HepG2 (cell line): ENCODE data around the gene ZNF444. TPM values are rescaled to one million over a fixed set of nuclear protein-coding genes. Genes with fewer than 3 reads are reported as not detected.
A peak's percentile ranks its signal among the peaks of the same experiment; 100 is the strongest.

ENCODE experiments used
- POLR2AphosphoS2 ChIP-seq: IDR thresholded peaks from 2 replicates; pipeline ENCODE4 v1.6.1; 2011; ENCODE audit warnings: low read depth, low read length, improper control_type of control experiment
- REPIN1 ChIP-seq: sonication (generic); formaldehyde crosslinking; IDR thresholded peaks from 2 replicates; pipeline ENCODE4 v1.8.0; 2022; ENCODE audit warnings: missing genetic modification reagents, low read depth, mild to moderate bottlenecking, borderline replicate concordance
- RXRB ChIP-seq: IDR thresholded peaks from 2 replicates; pipeline ENCODE4 v1.6.1; 2016; ENCODE audit warnings: borderline replicate concordance, missing genetic modification reagents, missing compliant biosample characterization
- ZNF773 ChIP-seq: sonication (generic); formaldehyde crosslinking; IDR thresholded peaks from 2 replicates; pipeline ENCODE4 v1.4.0; 2020; ENCODE audit warnings: missing genetic modification reagents, borderline replicate concordance
- ZSCAN25 ChIP-seq: sonication (generic); formaldehyde crosslinking; IDR thresholded peaks from 2 replicates; pipeline ENCODE4 v1.8.0; 2022; ENCODE audit warnings: mild to moderate bottlenecking, missing genetic modification reagents
- polyA plus RNA-seq, 8 experiments: library from polyadenylated mRNA; depleted of rRNA in 3 of 8; stranded (reverse) in 7 of 8; unstranded in 1 of 8; fragments of >200 nt; fragmentation: Illumina TruSeq in 4 of 8; extraction: Trizol in 4 of 8; gene quantifications; 2 replicates each; pipeline versions ENCODE4 v1.2.1 to v1.2.3, GENCODE V29; 2011 to 2016; ENCODE audit warnings: low read depth in 4 of 8, missing spikeins in 1 of 8, mixed read lengths in 1 of 8; ENCODE audit not compliant: insufficient read depth in 1 of 8
- total RNA-seq, 5 experiments: library from RNA; depleted of rRNA; stranded (reverse); fragments of >200 nt; fragmentation: Illumina TruSeq; extraction: Trizol; gene quantifications; 2 replicates each; pipeline ENCODE4 v1.2.3, GENCODE V29; 2016; ENCODE audit warnings: low read depth in 1 of 5
- TF ChIP-seq, protein P1 (sequence below): sonication (generic); formaldehyde crosslinking; IDR thresholded peaks from 2 replicates; pipeline ENCODE4 v1.5.0; 2020; ENCODE audit warnings: mild to moderate bottlenecking, missing genetic modification reagents, borderline replicate concordance
- TF ChIP-seq, protein P2 (sequence below), 2 experiments: fragments of 450-650 bp in 1 of 2; sonication (generic) in 1 of 2; formaldehyde crosslinking in 1 of 2; IDR thresholded peaks; 2 replicates each; pipeline versions ENCODE4 v1.6.1 to v1.8.0; 2016 to 2022; ENCODE audit warnings: antibody characterized with exemption in 1 of 2, mild to moderate bottlenecking in 1 of 2, missing genetic modification reagents in 1 of 2

ZNF444 gene
- total and polyA plus RNA-seq, 2 of the 13 experiments (the other 11 are each of a cell fraction or from before 2014, with no cell fraction given): 27.4 to 30.3 TPM

DNA sequence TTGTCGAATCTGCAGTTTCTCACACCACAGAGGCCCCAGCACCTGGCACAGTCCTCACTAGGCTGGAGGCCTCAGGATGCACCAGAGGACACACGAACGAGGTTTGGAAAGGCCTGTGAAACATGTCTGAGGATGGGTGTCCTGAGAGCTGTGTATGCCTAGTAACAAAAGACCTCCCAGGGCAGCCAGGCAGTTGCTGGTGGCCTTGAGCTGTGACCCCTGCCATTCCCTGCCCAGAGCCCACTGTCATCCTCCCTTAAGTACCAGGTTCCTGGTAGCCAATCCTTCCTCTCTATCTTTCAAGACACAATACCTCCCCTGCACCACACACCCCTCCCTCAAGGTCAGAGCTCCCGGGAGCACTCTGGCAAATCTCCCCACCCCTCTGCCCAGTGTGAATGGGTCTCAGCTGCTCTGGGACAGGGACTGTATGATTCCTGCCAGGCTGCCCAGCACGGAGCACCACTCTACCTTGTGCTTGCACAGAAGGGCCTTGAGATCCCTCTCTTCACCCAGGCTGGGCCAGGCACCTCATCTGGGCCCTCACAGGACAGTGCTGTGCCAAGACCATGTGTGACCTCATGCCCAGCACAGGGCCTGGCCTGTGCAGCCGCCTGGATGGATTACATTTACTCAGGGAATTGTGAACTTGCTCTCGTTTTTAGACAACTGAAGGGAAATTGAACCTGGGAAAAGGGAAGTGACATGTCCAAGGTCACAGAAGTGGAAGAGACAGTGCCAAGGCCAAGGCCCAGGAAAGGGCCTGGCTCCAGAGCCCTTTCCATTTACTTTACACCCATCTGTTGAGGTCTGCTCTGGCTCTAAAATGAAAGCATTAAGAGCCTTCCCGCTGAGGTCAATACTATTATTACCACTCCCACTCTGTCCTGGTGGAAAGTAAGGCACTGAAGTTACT is 22.2 kb upstream of the ZNF444 start (continued):
- TF ChIP-seq, protein P1, sequence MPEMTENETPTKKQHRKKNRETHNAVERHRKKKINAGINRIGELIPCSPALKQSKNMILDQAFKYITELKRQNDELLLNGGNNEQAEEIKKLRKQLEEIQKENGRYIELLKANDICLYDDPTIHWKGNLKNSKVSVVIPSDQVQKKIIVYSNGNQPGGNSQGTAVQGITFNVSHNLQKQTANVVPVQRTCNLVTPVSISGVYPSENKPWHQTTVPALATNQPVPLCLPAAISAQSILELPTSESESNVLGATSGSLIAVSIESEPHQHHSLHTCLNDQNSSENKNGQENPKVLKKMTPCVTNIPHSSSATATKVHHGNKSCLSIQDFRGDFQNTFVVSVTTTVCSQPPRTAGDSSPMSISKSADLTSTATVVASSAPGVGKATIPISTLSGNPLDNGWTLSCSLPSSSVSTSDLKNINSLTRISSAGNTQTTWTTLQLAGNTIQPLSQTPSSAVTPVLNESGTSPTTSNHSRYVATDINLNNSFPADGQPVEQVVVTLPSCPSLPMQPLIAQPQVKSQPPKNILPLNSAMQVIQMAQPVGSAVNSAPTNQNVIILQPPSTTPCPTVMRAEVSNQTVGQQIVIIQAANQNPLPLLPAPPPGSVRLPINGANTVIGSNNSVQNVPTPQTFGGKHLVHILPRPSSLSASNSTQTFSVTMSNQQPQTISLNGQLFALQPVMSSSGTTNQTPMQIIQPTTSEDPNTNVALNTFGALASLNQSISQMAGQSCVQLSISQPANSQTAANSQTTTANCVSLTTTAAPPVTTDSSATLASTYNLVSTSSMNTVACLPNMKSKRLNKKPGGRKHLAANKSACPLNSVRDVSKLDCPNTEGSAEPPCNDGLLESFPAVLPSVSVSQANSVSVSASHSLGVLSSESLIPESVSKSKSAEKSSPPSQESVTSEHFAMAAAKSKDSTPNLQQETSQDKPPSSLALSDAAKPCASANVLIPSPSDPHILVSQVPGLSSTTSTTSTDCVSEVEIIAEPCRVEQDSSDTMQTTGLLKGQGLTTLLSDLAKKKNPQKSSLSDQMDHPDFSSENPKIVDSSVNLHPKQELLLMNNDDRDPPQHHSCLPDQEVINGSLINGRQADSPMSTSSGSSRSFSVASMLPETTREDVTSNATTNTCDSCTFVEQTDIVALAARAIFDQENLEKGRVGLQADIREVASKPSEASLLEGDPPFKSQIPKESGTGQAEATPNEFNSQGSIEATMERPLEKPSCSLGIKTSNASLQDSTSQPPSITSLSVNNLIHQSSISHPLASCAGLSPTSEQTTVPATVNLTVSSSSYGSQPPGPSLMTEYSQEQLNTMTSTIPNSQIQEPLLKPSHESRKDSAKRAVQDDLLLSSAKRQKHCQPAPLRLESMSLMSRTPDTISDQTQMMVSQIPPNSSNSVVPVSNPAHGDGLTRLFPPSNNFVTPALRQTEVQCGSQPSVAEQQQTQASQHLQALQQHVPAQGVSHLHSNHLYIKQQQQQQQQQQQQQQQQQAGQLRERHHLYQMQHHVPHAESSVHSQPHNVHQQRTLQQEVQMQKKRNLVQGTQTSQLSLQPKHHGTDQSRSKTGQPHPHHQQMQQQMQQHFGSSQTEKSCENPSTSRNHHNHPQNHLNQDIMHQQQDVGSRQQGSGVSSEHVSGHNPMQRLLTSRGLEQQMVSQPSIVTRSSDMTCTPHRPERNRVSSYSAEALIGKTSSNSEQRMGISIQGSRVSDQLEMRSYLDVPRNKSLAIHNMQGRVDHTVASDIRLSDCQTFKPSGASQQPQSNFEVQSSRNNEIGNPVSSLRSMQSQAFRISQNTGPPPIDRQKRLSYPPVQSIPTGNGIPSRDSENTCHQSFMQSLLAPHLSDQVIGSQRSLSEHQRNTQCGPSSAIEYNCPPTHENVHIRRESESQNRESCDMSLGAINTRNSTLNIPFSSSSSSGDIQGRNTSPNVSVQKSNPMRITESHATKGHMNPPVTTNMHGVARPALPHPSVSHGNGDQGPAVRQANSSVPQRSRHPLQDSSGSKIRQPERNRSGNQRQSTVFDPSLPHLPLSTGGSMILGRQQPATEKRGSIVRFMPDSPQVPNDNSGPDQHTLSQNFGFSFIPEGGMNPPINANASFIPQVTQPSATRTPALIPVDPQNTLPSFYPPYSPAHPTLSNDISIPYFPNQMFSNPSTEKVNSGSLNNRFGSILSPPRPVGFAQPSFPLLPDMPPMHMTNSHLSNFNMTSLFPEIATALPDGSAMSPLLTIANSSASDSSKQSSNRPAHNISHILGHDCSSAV (CRISPR knock-in tag): no peak
- peak; percentile 7; the same call in 1 of the 2 replicates for TF ChIP-seq ZSCAN25
- TF ChIP-seq REPIN1 (CRISPR knock-in tag): 0 out of 2 replicates have a peak, but pooled peaks have one; percentile 21
- no peak for TF ChIP-seq RXRB (CRISPR knock-in tag)
- 0 out of 2 replicates have a peak, but pooled peaks have one; percentile 45 for TF ChIP-seq POLR2AphosphoS2
- TF ChIP-seq, protein P2, sequence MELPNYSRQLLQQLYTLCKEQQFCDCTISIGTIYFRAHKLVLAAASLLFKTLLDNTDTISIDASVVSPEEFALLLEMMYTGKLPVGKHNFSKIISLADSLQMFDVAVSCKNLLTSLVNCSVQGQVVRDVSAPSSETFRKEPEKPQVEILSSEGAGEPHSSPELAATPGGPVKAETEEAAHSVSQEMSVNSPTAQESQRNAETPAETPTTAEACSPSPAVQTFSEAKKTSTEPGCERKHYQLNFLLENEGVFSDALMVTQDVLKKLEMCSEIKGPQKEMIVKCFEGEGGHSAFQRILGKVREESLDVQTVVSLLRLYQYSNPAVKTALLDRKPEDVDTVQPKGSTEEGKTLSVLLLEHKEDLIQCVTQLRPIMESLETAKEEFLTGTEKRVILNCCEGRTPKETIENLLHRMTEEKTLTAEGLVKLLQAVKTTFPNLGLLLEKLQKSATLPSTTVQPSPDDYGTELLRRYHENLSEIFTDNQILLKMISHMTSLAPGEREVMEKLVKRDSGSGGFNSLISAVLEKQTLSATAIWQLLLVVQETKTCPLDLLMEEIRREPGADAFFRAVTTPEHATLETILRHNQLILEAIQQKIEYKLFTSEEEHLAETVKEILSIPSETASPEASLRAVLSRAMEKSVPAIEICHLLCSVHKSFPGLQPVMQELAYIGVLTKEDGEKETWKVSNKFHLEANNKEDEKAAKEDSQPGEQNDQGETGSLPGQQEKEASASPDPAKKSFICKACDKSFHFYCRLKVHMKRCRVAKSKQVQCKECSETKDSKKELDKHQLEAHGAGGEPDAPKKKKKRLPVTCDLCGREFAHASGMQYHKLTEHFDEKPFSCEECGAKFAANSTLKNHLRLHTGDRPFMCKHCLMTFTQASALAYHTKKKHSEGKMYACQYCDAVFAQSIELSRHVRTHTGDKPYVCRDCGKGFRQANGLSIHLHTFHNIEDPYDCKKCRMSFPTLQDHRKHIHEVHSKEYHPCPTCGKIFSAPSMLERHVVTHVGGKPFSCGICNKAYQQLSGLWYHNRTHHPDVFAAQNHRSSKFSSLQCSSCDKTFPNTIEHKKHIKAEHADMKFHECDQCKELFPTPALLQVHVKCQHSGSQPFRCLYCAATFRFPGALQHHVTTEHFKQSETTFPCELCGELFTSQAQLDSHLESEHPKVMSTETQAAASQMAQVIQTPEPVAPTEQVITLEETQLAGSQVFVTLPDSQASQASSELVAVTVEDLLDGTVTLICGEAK (IDR thresholded peaks at IDR 0.05): no peak
- TF ChIP-seq, protein P2 (CRISPR knock-in tag; IDR thresholded peaks at IDR 0.05): 0 out of 2 replicates have a peak, but pooled peaks have one; percentile 53
- TF ChIP-seq ZNF773 (CRISPR knock-in tag): no peak
